OCI-M2 (cell line): ENCODE results near the gene RAB15.

Source experiments
- DNase-seq: peaks from one replicate; lab custom pipeline; 2025; ENCODE audit not compliant: unreplicated experiment; lab: John Stamatoyannopoulos, UW

Gene RAB15

GRCh38 chr14:64956697-64957406 is 15.3 kb downstream of the RAB15 start:
- DNase-seq = no peak

DNA sequence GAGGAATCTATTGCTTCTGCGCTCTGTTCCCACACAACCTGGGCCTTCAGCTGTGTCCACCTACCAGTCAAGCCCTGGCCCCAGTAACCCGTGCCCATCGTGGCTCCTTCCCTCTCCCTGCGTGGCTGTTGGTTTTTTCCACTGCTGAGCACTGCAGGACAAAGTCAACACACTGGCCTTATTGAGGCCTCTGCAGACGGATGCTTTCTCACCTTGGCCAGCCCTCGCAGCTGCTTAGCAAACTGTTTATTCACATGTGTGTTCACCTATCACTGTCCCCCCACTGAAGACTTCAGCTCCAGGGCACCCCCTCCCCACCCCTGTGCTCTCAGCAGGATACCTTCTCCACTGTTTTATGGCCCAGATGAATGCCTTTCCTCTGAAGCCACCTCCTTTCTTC is 16.8 kb downstream of the RAB15 start:
- DNase-seq = no peak

DNA sequence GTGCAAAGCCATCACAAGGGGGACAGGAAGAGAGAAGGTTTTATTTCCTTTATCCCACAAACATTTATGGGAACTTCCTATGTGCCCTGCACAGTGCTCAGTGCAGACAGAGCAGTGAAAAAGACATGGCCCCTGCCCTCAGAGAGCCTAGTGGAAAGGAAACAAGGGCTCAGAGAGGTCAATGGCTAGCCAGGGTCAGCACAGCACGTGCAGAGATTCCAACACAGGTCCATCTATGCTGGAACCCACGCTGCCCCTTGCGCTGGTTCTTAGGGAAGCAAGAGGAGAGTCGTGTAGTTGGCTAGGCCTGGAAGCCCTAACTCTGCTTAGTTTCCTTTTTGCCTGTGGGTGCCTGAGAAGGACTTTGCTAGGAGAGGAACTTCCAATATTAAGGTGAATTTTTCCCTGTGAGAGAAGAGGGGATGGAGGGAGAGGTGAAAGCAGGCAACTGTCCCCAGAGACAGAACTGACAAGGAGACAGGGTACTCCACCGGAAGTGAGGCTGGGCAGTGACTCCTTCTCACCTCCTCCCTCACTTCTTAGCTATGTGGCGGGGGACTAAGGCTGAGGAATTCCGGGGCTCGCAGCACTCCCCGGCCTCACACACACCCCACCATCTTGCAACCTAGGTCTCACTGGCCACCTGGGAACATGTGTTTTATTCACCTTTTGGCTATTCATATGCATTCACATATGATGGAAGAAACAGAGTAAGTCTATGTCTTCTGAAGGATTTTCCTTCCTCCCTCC is 17.5 kb downstream of the RAB15 start:
- DNase-seq = no peak

- DNase-seq = no peak
Observed at GRCh38 chr14:64953661-64954060, 18.5 kb downstream of the RAB15 start.

- no peak for DNase-seq
Observed at GRCh38 chr14:64953310-64953654, 18.9 kb downstream of the RAB15 start.

DNA sequence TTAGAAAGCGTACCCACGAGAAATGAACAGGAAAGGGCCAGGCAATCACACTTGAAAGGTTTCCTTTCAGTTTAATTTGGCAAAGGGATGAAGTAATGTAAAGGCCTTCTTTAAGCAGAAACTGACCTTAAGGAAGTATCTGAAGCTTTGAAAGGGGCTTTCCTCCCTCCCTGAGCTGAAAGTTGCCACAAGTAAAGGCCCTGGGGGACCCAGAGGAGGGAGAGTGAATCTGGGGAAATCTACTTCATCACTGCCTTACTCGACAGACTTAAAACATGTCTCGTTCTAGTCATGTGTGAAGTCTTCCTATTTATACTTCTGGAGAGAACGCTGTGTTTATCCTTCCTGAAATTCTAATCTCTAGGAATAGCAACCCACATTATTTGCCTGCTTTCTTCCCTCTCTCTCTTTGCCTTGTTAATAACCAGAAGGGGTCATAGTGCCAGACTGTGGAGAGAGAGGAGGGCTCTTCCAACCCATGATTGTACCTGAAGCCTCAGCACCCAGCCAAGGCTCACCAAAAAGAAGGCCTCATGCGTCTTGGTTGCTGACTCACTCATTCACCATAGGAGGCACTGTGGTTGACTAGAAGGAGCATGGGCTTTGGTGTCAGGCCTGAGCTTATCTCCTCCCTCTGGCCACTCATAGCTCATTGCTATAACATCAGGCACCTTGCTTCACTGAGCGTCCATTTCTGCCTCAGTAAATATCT is 19.4 kb downstream of the RAB15 start:
- DNase-seq = no peak

- no peak for DNase-seq
Observed at GRCh38 chr14:64951724-64952123, 20.4 kb downstream of the RAB15 start.

DNA sequence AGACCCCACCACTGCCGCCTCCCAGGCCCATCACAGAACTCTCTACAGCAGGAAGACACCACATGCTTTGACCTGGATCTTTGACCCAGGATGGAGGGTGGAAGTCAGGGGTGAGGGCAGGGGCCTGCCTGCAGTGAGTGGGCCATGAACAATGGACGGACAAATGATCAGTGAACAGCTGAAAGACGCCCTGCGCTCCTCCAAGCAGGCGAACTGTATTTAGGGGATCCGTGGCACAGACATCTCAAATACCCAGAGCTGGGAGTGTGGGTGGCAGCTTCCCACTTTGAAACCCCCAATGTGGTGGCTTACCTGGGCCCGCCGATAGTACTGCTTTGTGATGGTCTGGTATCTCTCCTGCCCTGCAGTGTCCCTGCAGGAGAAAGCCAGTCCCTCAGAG is 20.8 kb downstream of the RAB15 start:
- DNase-seq = no peak

- DNase-seq = no peak
Observed at GRCh38 chr14:64950889-64951288, 21.2 kb downstream of the RAB15 start.

GRCh38 chr14:64948612-64949210 is 23.4 kb downstream of the RAB15 start:
- DNase-seq = no peak

GRCh38 chr14:64947710-64948611 is 24.2 kb downstream of the RAB15 start:
- no peak for DNase-seq

GRCh38 chr14:64946310-64947045 is 25.7 kb downstream of the RAB15 start:
- no peak for DNase-seq

DNA sequence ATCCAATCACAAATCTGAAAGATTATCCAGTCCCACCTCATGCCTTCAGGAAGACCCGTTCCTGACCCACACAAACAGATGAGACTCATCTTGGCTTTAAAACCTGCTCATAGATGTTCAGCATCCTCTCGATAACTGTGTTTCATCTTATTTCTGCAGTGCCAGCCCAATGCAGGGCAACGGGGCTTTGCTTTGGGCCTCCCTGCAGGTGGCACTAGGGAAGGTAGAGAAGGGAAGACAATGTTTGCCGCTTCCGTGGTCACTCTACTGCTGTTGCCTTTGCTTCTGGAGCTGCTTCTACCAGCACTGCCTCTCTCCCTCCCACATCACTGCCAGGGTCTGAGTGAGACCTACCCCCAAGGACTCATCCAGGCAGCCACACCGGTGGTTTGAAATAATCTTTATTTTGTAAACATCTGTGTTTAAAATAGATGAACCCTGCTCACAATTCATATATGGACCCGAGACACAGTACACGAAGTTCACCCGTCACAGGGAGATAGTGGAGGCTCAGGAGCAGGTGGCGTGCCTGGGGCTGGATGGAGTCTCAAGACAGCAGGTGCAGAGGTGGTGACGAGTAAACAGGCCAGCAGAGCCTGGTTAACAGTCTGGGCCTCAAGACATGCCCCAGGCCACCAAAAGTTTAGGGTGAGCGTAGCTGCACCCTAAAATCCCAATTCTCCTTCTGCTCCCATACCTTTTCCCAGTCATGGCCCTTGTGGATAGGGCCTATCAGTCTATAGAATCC is 26.5 kb downstream of the RAB15 start:
- DNase-seq = no peak

DNA sequence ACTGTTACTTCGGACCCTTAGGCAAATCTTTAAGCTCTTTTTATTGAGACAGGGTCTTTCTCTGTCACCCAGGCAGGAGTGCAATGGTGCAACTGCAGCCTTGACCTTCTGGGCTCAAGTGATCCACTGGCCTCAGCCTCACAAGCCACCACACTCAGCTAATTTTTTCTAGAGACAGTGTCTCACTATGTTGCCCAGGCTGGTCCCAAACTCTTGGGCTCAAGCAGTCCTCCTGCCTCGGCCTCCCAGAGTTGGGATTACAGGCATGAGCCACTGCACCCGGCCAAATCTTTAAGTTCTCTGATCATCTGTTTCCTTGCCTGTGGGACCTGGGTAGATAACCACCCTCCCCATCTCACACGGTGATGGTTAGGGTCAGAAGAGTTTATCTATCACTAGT is 27.3 kb downstream of the RAB15 start:
- no peak for DNase-seq

DNA sequence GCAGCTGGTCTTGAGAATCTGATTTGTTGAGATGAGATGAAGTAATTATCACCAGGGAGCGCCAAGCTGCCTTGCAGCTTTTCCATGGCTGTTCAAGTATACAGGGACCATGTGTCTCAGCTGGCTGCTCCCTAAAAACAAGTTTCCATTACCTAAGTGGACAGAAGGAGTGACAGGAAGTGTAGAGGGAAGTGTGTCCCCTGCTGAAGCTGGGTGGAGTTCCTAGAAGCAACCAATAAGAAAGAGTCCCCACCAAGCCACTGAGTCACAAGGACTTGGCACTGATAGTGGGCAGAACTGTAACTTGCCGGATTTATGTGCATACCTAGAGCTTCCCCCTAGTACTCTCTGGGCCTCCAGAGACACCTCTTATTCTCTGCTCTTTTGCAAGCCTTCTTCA is 28.1 kb downstream of the RAB15 start:
- DNase-seq = no peak

GRCh38 chr14:64943556-64943955 is 28.6 kb downstream of the RAB15 start:
- DNase-seq = no peak

DNA sequence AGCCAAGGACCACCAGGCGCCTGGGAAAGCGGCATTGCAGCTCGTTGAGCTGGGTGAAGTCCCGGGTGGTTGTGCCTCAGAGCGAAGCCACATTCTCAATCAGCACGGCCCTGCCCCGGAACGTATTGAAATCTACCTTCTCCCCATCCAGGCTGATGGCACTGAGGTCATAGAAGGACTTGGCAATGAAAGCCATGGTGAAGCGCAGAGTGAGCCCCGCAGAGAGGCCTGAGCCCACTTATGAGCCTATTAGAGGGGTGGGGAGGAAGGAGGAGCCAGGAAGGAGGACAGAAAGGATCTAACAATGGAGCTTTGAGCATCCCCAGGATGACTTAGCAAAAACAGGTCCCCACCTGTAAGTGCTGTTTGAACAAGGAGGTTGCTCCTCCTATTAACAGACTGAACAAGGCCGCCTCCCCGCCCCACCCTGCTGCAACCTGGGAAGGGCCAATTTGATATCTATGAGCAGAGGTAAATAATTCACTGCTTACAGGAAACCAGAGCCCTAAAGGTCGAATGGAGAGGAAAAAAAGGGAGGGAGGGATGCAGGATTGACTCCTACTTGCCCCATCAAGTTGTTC is 29.5 kb downstream of the RAB15 start, which contains the start of gene GPX2:
TSS of gene GPX2 (minus strand) at position 215 of the 581 bp plus-strand sequence. CDS start at position 196, 19 bp downstream.
- DNase-seq = no peak

DNA sequence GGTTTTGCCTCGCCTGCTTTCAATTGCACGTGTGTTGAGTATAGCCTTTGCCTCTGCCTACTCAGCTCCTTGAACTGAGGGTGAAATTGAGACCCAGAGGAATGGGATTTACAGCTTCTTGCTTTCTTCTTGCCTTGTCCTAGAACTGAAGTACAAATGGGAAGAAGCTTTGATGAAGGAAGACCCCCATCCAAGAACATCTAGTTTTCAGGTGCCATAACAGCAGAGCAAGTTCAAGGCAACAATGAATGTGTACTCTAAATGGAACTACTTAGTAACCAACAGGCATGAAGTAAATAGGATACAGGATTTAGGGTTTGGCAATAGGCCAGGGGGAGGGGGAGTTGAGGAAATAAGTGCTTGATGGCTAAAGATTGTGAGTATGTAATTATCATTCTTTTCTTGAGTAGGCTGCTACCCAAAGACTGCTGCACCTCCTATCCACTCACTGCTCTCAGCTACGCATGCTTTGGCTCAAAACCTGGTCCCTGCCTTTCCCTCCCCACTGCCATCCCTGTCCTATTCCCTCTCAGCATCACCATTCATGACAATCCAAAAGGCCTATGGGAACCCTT is 31.7 kb downstream of the RAB15 start:
- DNase-seq = no peak

GRCh38 chr14:64939817-64940190 is 32.3 kb downstream of the RAB15 start:
- no peak for DNase-seq
